SH-SY5Y (cell line): Measurements from ENCODE around the gene UBR4.

Experiments
- GATA2 ChIP-seq: IDR thresholded peaks from 2 replicates; pipeline ENCODE4 v1.6.1; 2011; ENCODE audit warnings: mild to moderate bottlenecking, low read depth, low read length
- GATA3 ChIP-seq: IDR thresholded peaks from 2 replicates; pipeline ENCODE4 v1.6.1; 2011; ENCODE audit warnings: low read depth, mild to moderate bottlenecking, low read length, moderate library complexity

- TF ChIP-seq GATA2 (no peak), GATA3 (no peak)
Measured at GRCh38 chr1:19251305-19252196, 41.5 kb upstream of the UBR4 start, which contains the start of the genes EMC1 and MRTO4.
